DND-41 (cell line): ENCODE data around the gene RAMP3.

ENCODE experiments used
- CTCF ChIP-seq: IDR thresholded peaks from 2 replicates; pipeline ENCODE4 v1.5.1; 2012; ENCODE audit warnings: borderline replicate concordance, low read length, moderate library complexity, mild to moderate bottlenecking; ENCODE audit not compliant: poor library complexity, severe bottlenecking; ENCODE audit errors: extremely low read depth
- EZH2 ChIP-seq: IDR thresholded peaks from 3 replicates; pipeline ENCODE4 v1.6.1; 2012; ENCODE audit warnings: borderline replicate concordance, low read depth, mild to moderate bottlenecking, moderate library complexity, low read length, inconsistent platforms; ENCODE audit not compliant: severe bottlenecking

GRCh38 chr7:45171946-45172345 lies 14.4 kb downstream of the RAMP3 start:
- TF ChIP-seq CTCF (no peak), EZH2 (no peak)
